ENCODE results near the gene FLYWCH2.

FLYWCH2 gene

GRCh38 chr16:2852731-2853507, 30.1 kb upstream of the FLYWCH2 start:
- Histone ChIP-seq H3K27ac (ENCODE audit: extremely low read depth, low read depth, low read length) (no peak overlapping the region), H3K9me3 (ENCODE audit: control insufficient read depth, insufficient read depth, low read depth, low read length) (no peaks in the 10 kb centered on the region), H3K4me3 (ENCODE audit: low read depth, low read length) (no peak overlapping the region), H3K36me3 (ENCODE audit: control insufficient read depth in 2 of 2, insufficient read depth in 1 of 2, low read length in 2 of 2) (no peaks in the 10 kb centered on the region), H3K4me1 (ENCODE audit: control insufficient read depth, insufficient read depth, low read length) (no peaks in the 10 kb centered on the region)
- no peak for TF ChIP-seq GLIS1 (tag by site-specific recombination; IDR thresholded peaks at IDR 0.05)
- no peak for TF ChIP-seq ZNF747 (tag by site-specific recombination; IDR thresholded peaks at IDR 0.05)
- TF ChIP-seq ZSCAN23 (tag by site-specific recombination; IDR thresholded peaks at IDR 0.05), result no peak
- no peak for TF ChIP-seq PBX3 (CRISPR knock-in tag; IDR thresholded peaks at IDR 0.05)
- no peak for TF ChIP-seq ZNF658 (tag by site-specific recombination; IDR thresholded peaks at IDR 0.05)
- no peak for TF ChIP-seq ZNF624 (tag by site-specific recombination; IDR thresholded peaks at IDR 0.05)
- TF ChIP-seq ZBTB1 (tag by site-specific recombination; IDR thresholded peaks at IDR 0.05), result no peak
- TF ChIP-seq ZNF280D (tag by site-specific recombination; IDR thresholded peaks at IDR 0.05), result no peak
- TF ChIP-seq ZNF148 (tag by site-specific recombination; IDR thresholded peaks at IDR 0.05; ENCODE audit: borderline replicate concordance), result no peak
- no peak for TF ChIP-seq SALL2 (tag by site-specific recombination; IDR thresholded peaks at IDR 0.05; ENCODE audit: borderline replicate concordance)
- no peak for TF ChIP-seq ZNF521 (tag by site-specific recombination; IDR thresholded peaks at IDR 0.05)
- TF ChIP-seq ZBTB17 (tag by site-specific recombination; IDR thresholded peaks at IDR 0.05), result no peak
- no peak for TF ChIP-seq ZFP3 (tag by site-specific recombination; IDR thresholded peaks at IDR 0.05; ENCODE audit: low read depth)
- no peak for TF ChIP-seq ZNF366 (tag by site-specific recombination; conservative IDR thresholded peaks at IDR 0.05)
- no peak for TF ChIP-seq PRDM2 (tag by site-specific recombination; IDR thresholded peaks at IDR 0.05; ENCODE audit: borderline replicate concordance)
- TF ChIP-seq ZNF211 (tag by site-specific recombination; IDR thresholded peaks at IDR 0.05; ENCODE audit: low read depth), result no peak
- CTCF ChIA-PET, result interaction anchor here (0.7 to 2.8 kb wide), 4 partner anchors 15 to 145 kb away, joined by 3 to 16 read pairs (median 6); no protein-coding TSS in a partner anchor
- POLR2A ChIA-PET, result no interaction called here

Data from HEK293 (cell line).